WERI-Rb-1 (cell line): Measurements from ENCODE around the gene AFF2.

Source experiments
- DNase-seq: peaks from one replicate; pipeline ENCODE4 v3.0.0-alpha.2; 2020
- H3K27ac ChIP-seq: fragments of 250-450 bp; sonication (Bioruptor Pico); 2 replicates; pipeline ENCODE4 v1.5.1; 2020; ENCODE audit warnings: mild to moderate bottlenecking, moderate library complexity
- H3K27me3 ChIP-seq: fragments of 250-450 bp; sonication (Bioruptor Pico); 2 replicates; pipeline ENCODE4 v1.5.1; 2021; ENCODE audit warnings: mild to moderate bottlenecking, low read depth, moderate library complexity; ENCODE audit not compliant: insufficient read depth, severe bottlenecking
- H3K36me3 ChIP-seq: fragments of 250-450 bp; sonication (Bioruptor Pico); 2 replicates; pipeline ENCODE4 v1.5.1; 2020; ENCODE audit warnings: mild to moderate bottlenecking, moderate library complexity
- H3K4me3 ChIP-seq: 2 replicates; pipeline ENCODE4 v1.5.1; 2011; ENCODE audit warnings: low read depth, mild to moderate bottlenecking, control low read depth, low read length
- H3K9me3 ChIP-seq: fragments of 250-450 bp; sonication (Bioruptor Pico); 2 replicates; pipeline ENCODE4 v1.5.1; 2021; ENCODE audit warnings: mild to moderate bottlenecking, moderate library complexity; ENCODE audit not compliant: severe bottlenecking
- CTCF ChIP-seq: IDR thresholded peaks from 2 replicates; pipeline ENCODE4 v1.5.1; 2011; ENCODE audit warnings: low read depth, mild to moderate bottlenecking, control low read depth, inconsistent platforms, low read length

AFF2 gene

GRCh38 chrX:148613636-148614035, 113.2 kb downstream of the AFF2 start:
- DNase-seq = no peak
- TF ChIP-seq CTCF = no peak
- H3K9me3 ChIP-seq = no peaks in the 10 kb centered on the region
- H3K27me3 ChIP-seq = no peaks in the 10 kb centered on the region
- no peak overlapping the region for H3K27ac ChIP-seq
- no peak overlapping the region for H3K4me3 ChIP-seq
- H3K36me3 ChIP-seq = no peaks in the 10 kb centered on the region

DNA sequence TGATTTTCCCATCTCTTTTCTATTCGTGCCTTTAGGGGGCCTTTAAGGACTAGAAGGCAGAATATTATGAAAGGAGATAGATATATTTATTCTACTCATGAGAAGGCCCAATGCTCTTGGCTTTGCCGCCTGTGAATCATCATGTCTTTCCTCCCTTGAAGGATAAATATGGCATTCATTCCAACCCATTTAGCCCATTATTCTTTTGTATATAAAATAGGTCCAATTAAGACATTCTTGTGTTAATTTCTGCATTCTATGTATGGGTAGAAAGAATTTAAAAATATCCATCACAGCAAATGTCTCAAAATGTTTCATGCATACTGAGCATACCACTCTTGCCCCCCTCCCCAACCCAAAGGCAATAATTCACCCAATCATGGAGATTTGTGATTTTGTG, 115.1 kb downstream of the AFF2 start:
- DNase-seq = no peak
- no peak for TF ChIP-seq CTCF
- no peak overlapping the region for H3K4me3 ChIP-seq
- H3K27ac ChIP-seq = no peak overlapping the region
- no peaks in the 10 kb centered on the region for H3K27me3 ChIP-seq
- no peaks in the 10 kb centered on the region for H3K36me3 ChIP-seq
- no peaks in the 10 kb centered on the region for H3K9me3 ChIP-seq

DNA sequence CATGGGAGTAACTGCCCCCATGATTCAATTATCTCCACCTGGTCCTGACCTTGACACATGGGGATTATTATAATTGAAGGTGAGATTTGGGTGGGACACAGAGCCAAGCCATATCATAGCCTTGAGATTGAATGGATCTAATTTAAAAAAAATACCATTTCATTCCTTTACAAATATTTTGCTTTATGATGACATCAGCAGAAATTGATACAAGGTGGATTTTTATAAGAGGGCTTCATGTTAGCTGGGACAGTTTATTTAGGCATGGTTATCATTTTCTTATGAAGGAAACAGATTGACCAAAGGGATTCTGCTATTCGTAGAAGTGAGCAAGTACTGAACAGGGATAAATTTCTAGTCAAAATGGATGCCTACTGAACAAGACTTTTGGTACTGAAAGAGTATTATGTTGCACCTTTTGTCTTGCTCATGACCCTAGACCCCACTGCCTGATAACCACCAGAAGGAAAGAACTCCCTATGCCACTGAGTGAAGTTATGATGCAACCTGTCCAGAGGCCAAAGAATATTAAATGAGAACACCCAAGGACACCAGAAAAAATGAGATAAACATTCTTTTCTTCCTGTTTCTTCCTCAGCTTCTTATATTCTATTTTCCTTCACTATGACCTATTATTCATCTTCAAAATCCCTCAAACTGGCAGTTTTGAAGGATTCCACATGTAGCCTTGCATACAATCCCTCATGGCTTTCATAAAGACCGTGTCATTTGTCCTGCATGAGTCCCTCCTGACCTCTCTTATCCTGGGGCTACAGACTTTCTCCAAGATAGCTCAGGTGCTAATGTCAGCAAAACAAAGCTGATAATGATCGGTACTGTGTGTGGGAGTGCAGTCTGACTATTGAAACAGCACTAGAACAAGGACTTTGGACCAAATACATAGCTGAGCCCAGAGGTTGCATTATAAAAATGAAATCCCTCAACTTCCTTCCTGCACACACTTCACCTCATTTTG, 118.3 kb downstream of the AFF2 start:
- H3K27me3 ChIP-seq = no peaks in the 10 kb centered on the region

DNA sequence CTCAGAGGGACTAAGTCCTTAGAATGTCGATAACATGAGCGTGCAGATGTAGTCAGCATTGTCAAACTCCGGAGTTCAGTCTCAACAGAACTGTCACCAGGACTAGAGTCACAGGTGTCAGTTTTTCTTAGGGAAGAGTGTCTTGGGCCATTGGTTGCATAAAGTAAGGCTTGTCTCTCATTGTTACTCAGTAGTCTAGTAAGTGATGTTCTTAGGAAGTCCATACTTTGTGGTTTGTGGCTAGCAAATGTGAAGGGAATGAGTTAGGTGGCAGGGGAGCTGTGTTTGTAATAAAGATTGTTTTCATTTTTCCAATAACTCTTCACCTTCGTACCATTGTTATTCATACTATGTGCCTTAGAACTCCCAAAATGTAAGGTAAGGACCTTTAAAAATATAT, 119.6 kb downstream of the AFF2 start:
- Histone ChIP-seq H3K9me3 (no peaks in the 10 kb centered on the region), H3K36me3 (no peaks in the 10 kb centered on the region), H3K4me3 (no peak overlapping the region), H3K27me3 (no peaks in the 10 kb centered on the region), H3K27ac (no peak overlapping the region)
- no peak for TF ChIP-seq CTCF
- no peak for DNase-seq

More for the DNA sequence above, 118.3 kb downstream of the AFF2 start:
- Histone ChIP-seq H3K27ac (no peak overlapping the region), H3K36me3 (no peaks in the 10 kb centered on the region), H3K4me3 (no peak overlapping the region), H3K9me3 (no peaks in the 10 kb centered on the region)
- DNase-seq = no peak
- no peak for TF ChIP-seq CTCF

DNA sequence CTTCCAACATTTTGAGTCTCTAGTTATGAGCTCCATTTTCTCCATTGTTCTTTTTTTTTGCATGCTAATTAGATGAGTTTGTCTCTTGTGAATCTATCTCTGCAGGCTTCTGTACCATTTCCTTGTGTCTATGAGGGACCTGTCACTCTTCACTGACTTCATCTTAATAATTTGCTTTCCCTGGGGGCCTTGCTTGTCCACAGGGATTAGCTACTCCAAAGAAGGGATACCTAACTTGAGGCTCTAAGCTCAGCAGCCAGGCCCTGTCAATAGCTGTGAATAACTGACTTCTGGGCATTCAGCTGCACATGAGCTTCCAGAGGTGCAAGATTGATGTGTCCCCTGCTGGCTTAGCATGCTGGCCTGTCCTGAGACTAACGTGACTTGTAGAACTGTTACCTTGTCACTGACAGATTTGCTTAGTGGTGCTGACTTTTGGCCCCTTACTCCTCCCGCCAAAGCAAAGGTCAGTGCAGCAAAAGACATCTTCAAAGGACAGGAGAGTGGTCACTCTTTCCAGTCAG, 124.6 kb downstream of the AFF2 start:
- TF ChIP-seq CTCF = no peak
- Histone ChIP-seq H3K36me3 (no peaks in the 10 kb centered on the region), H3K27ac (no peak overlapping the region), H3K27me3 (no peaks in the 10 kb centered on the region), H3K9me3 (no peaks in the 10 kb centered on the region), H3K4me3 (no peak overlapping the region)
- DNase-seq = peak; percentile 12

DNA sequence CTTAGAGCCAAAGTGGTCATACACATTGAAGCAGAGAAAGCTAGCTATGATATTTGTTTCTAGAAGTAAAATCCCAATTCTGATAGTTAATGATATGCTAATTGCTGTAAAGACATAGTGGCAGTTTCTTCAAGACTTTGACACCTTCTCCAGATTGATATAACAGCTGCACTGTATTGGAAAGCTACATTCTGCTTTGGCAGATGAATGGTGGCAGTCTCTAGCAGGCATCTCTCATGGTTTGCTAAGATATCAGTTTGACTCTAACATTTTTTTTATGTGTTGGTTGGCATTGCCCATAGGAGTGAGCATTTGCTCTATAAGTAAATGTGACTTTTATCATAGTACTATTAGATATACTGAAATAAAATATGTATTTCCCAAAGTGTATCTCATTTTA, 128.2 kb downstream of the AFF2 start:
- Histone ChIP-seq H3K9me3 (no peaks in the 10 kb centered on the region), H3K4me3 (no peak overlapping the region), H3K36me3 (no peaks in the 10 kb centered on the region), H3K27ac (no peak overlapping the region), H3K27me3 (no peaks in the 10 kb centered on the region)
- DNase-seq = no peak
- no peak for TF ChIP-seq CTCF
